ENCODE results near the gene STK32B.

- TF ChIP-seq CTCF (IDR thresholded peaks at IDR 0.05 in 4 of 5, conservative IDR thresholded peaks at IDR 0.05 in 1 of 5) (no peak), POLR2A (IDR thresholded peaks at IDR 0.05) (no peak)
These were observed 14.8 kb downstream of the STK32B start for GRCh38 chr4:5066101-5066500.

Measured in gastrocnemius medialis (tissue), 4 donors.